GM23338 (cell line): ENCODE results near the gene GDF11. TPM values are rescaled to one million over a fixed set of nuclear protein-coding genes. Genes with fewer than 3 reads are reported as not detected.

ENCODE experiments used
- ATAC-seq: fragments of 200-7000 bp; cut with Tn5 transposase; 3 replicates; pipeline ENCODE4 v1.9.1; 2020
- DNase-seq: peaks from one replicate; pipeline ENCODE4 v3.0.0-alpha.2; 2015; ENCODE audit warnings: low spot score
- H2AFZ ChIP-seq: fragments of 200-600 bp; sonication (generic); 2 replicates; pipeline ENCODE4 v1.8.0; 2016; ENCODE audit warnings: antibody characterized with exemption, mild to moderate bottlenecking, moderate library complexity
- H3F3A ChIP-seq: fragments of 200-600 bp; sonication (generic); replicated peaks from 2 replicates; pipeline ENCODE4 v1.8.0; 2017; ENCODE audit warnings: antibody characterized with exemption, mixed run types, low read depth
- H3K27ac ChIP-seq: fragments of 200-600 bp; sonication (generic); 2 replicates; pipeline ENCODE4 v1.6.1; 2016; ENCODE audit warnings: low read depth
- H3K27me3 ChIP-seq: fragments of 200-600 bp; sonication (generic); 2 replicates; pipeline ENCODE4 v1.8.0; 2016; ENCODE audit warnings: mild to moderate bottlenecking, mixed run types, moderate library complexity; ENCODE audit not compliant: insufficient read depth
- H3K36me3 ChIP-seq: fragments of 200-600 bp; sonication (generic); 2 replicates; pipeline ENCODE4 v1.8.0; 2016; ENCODE audit warnings: mild to moderate bottlenecking; ENCODE audit not compliant: insufficient read depth
- H3K4me1 ChIP-seq: fragments of 200-600 bp; sonication (generic); 2 replicates; pipeline ENCODE4 v1.8.0; 2016; ENCODE audit warnings: mild to moderate bottlenecking, moderate library complexity; ENCODE audit not compliant: insufficient read depth
- H3K4me2 ChIP-seq: fragments of 200-600 bp; sonication (generic); 2 replicates; pipeline ENCODE4 v1.7.1; 2017; ENCODE audit warnings: mixed run types
- H3K4me3 ChIP-seq: fragments of 200-600 bp; sonication (generic); 2 replicates; pipeline ENCODE4 v1.6.1; 2016; ENCODE audit warnings: mixed run types
- H3K79me2 ChIP-seq: fragments of 200-600 bp; sonication (generic); replicated peaks from 2 replicates; pipeline ENCODE4 v1.8.0; 2017; ENCODE audit warnings: mild to moderate bottlenecking; ENCODE audit not compliant: insufficient read depth
- H3K9me2 ChIP-seq: fragments of 200-600 bp; sonication (generic); 2 replicates; pipeline ENCODE4 v1.8.0; 2017; ENCODE audit not compliant: insufficient read depth
- H4K20me1 ChIP-seq: fragments of 200-600 bp; sonication (generic); replicated peaks from 2 replicates; pipeline ENCODE4 v1.8.0; 2017; ENCODE audit warnings: mild to moderate bottlenecking; ENCODE audit not compliant: insufficient read depth
- H3K27ac Mint-ChIP-seq: 2 replicates; pipeline ENCODE4 v1.8.0; 2020; ENCODE audit warnings: inconsistent platforms, mild to moderate bottlenecking, moderate library complexity, mixed read lengths
- H3K27me3 Mint-ChIP-seq: 3 replicates; pipeline ENCODE4 v1.8.0; 2022; ENCODE audit warnings: low read depth, mild to moderate bottlenecking, moderate library complexity, mixed read lengths, inconsistent platforms; ENCODE audit not compliant: insufficient read depth, poor library complexity
- H3K36me3 Mint-ChIP-seq: 3 replicates; pipeline ENCODE4 v1.8.0; 2021; ENCODE audit warnings: low read depth, mild to moderate bottlenecking, inconsistent platforms, moderate library complexity, mixed read lengths
- H3K4me1 Mint-ChIP-seq: 3 replicates; pipeline ENCODE4 v1.8.0; 2020; ENCODE audit warnings: mild to moderate bottlenecking, inconsistent platforms, mixed read lengths
- H3K4me3 Mint-ChIP-seq: 3 replicates; pipeline ENCODE4 v1.8.0; 2021; ENCODE audit warnings: moderate library complexity, mild to moderate bottlenecking, inconsistent platforms, mixed read lengths
- H3K9me3 Mint-ChIP-seq: 3 replicates; pipeline ENCODE4 v1.8.0; 2020; ENCODE audit warnings: moderate library complexity, mild to moderate bottlenecking, inconsistent platforms, mixed read lengths
- CREB1 ChIP-seq: fragments of 250-450 bp; sonication (Bioruptor Pico); IDR thresholded peaks from 2 replicates; pipeline ENCODE4 v1.5.0; 2020; ENCODE audit warnings: low read depth, mild to moderate bottlenecking, moderate library complexity
- EZH2 ChIP-seq: fragments of 200-600 bp; sonication (generic); IDR thresholded peaks from one replicate; pipeline ENCODE4 v1.8.0; 2017; ENCODE audit warnings: antibody characterized with exemption, mild to moderate bottlenecking, low read depth; ENCODE audit not compliant: unreplicated experiment
- EZH2phosphoT487 ChIP-seq: fragments of 200-600 bp; sonication (generic); IDR thresholded peaks from one replicate; pipeline ENCODE4 v1.8.1; 2018; ENCODE audit warnings: antibody characterized with exemption; ENCODE audit not compliant: unreplicated experiment
- JUNB ChIP-seq: IDR thresholded peaks from one replicate; pipeline ENCODE4 v1.6.1; 2016; ENCODE audit warnings: antibody characterized with exemption; ENCODE audit not compliant: unreplicated experiment
- NANOG ChIP-seq: IDR thresholded peaks from 2 replicates; pipeline ENCODE4 v1.6.1; 2016; ENCODE audit warnings: antibody characterized with exemption, borderline replicate concordance
- POLR2AphosphoS5 ChIP-seq: IDR thresholded peaks from 2 replicates; pipeline ENCODE4 v1.6.1; 2016; ENCODE audit warnings: antibody characterized with exemption, low read depth
- REST ChIP-seq: IDR thresholded peaks from one replicate; pipeline ENCODE4 v1.6.1; 2018; ENCODE audit warnings: antibody characterized with exemption; ENCODE audit not compliant: unreplicated experiment
- STAT1 ChIP-seq: IDR thresholded peaks from one replicate; pipeline ENCODE4 v1.6.1; 2016; ENCODE audit warnings: antibody characterized with exemption; ENCODE audit not compliant: unreplicated experiment
- ZNF114 ChIP-seq: fragments of 250-450 bp; sonication (Bioruptor Pico); IDR thresholded peaks from 2 replicates; pipeline ENCODE4 v1.5.0; 2020; ENCODE audit warnings: mild to moderate bottlenecking, moderate library complexity
- ZNF331 ChIP-seq: fragments of 250-450 bp; sonication (Bioruptor Pico); IDR thresholded peaks from 2 replicates; pipeline ENCODE4 v1.5.0; 2020; ENCODE audit warnings: low read depth, mild to moderate bottlenecking, moderate library complexity
- polyA plus RNA-seq: library from polyadenylated mRNA; unstranded; fragments of >200 nt; fragmentation: Nextera tagmentation; extraction: Ambion mirVana; gene quantifications from 2 replicates; pipeline ENCODE4 v1.2.1, GENCODE V29; 2016
- total RNA-seq: library from RNA; depleted of rRNA; stranded (reverse); fragments of >200 nt; shearing (Covaris generic); gene quantifications from 2 replicates; pipeline ENCODE4 v1.2.3, GENCODE V29; 2014
- TF ChIP-seq, protein P1 (sequence below), 2 experiments: fragments of 200-600 bp in 1 of 2; sonication (generic) in 1 of 2; conservative IDR thresholded peaks; 2 replicates each; pipeline versions ENCODE4 v1.5.1 to v1.6.1; 2016 to 2017; ENCODE audit warnings: antibody characterized with exemption in 2 of 2, low read depth in 2 of 2, mild to moderate bottlenecking in 2 of 2, moderate library complexity in 1 of 2

GDF11 gene
- total and polyA plus RNA-seq, 2 experiments from 2014 or later = 3.7 to 12.5 TPM

DNA sequence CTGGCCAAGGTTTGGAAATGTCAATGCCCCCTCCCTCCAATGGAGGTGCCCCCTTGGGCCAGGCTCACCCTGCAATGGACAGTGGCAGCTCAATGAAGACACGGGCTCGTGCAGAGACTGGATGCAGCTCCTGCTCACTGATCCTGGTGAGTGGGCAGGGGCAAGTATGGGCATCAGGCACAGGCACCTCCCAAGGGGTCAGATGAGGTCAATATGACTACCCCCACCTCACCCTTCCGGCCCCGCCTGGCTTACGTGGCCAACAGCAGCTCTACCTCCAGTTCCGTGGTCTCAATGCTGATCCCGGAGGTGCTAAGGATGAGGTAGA, 48.8 kb upstream of the GDF11 start:
- no peaks in the 10 kb centered on the region for H3F3A ChIP-seq
- H3K4me3 ChIP-seq = no peak overlapping the region
- no peaks in the 10 kb centered on the region for H3K9me3 Mint-ChIP-seq
- no peaks in the 10 kb centered on the region for H3K36me3 ChIP-seq
- no peaks in the 10 kb centered on the region for H3K9me2 ChIP-seq
- no peak overlapping the region for H3K27ac ChIP-seq
- ATAC-seq = no peak
- H3K4me1 ChIP-seq = no peaks in the 10 kb centered on the region
- no peak overlapping the region for H3K4me3 Mint-ChIP-seq
- no peak overlapping the region for H2AFZ ChIP-seq
- TF ChIP-seq ZNF114 (no peak), NANOG (no peak), JUNB (no peak), REST (no peak), STAT1 (no peak), EZH2phosphoT487 (no peak), POLR2AphosphoS5 (no peak)
- TF ChIP-seq, protein P1, sequence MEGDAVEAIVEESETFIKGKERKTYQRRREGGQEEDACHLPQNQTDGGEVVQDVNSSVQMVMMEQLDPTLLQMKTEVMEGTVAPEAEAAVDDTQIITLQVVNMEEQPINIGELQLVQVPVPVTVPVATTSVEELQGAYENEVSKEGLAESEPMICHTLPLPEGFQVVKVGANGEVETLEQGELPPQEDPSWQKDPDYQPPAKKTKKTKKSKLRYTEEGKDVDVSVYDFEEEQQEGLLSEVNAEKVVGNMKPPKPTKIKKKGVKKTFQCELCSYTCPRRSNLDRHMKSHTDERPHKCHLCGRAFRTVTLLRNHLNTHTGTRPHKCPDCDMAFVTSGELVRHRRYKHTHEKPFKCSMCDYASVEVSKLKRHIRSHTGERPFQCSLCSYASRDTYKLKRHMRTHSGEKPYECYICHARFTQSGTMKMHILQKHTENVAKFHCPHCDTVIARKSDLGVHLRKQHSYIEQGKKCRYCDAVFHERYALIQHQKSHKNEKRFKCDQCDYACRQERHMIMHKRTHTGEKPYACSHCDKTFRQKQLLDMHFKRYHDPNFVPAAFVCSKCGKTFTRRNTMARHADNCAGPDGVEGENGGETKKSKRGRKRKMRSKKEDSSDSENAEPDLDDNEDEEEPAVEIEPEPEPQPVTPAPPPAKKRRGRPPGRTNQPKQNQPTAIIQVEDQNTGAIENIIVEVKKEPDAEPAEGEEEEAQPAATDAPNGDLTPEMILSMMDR (conservative IDR thresholded peaks at IDR 0.05; ENCODE audit: low read depth in 2 of 2) = no peak
- no peaks in the 10 kb centered on the region for H3K79me2 ChIP-seq
- peaks cover 28% of the 10 kb centered on the region for H3K36me3 Mint-ChIP-seq
- H3K27ac Mint-ChIP-seq = no peak overlapping the region
- no peak overlapping the region for H3K4me2 ChIP-seq
- H3K4me1 Mint-ChIP-seq = no peaks in the 10 kb centered on the region
- DNase-seq = no peak
- H3K27me3 Mint-ChIP-seq = peaks cover 8% of the 10 kb centered on the region
- no peaks in the 10 kb centered on the region for H3K27me3 ChIP-seq
- H4K20me1 ChIP-seq = no peaks in the 10 kb centered on the region

DNA sequence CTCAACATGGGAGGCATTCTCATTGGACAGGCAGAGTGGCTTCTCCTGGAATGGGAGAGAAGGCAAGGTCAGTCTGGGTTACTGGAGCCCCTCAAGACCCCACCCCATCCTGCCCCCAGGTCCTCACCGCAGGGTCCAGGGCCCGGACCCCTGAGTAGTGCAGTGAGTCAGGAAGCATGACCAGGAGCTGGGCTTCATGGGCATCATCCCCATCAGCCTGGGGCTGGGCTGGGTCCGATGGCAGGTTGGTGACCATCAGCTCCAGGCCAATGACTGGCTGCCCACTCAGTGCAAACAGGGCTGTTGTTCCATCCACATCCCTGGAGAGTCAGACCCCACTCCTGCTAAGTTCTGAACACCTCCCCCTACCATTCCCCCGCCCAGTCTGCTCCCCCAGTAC, 48.3 kb upstream of the GDF11 start:
- H3K27ac Mint-ChIP-seq = no peak overlapping the region
- Histone ChIP-seq H2AFZ (no peak overlapping the region), H3K9me2 (no peaks in the 10 kb centered on the region), H3K27ac (no peak overlapping the region), H3K4me2 (no peak overlapping the region), H3K36me3 (no peaks in the 10 kb centered on the region), H3K27me3 (no peaks in the 10 kb centered on the region), H3K4me1 (no peaks in the 10 kb centered on the region), H3K4me3 (no peak overlapping the region), H3F3A (no peaks in the 10 kb centered on the region), H4K20me1 (no peaks in the 10 kb centered on the region), H3K79me2 (no peaks in the 10 kb centered on the region)
- no peaks in the 10 kb centered on the region for H3K4me1 Mint-ChIP-seq
- peaks cover 28% of the 10 kb centered on the region for H3K36me3 Mint-ChIP-seq
- H3K27me3 Mint-ChIP-seq = peaks cover 11% of the 10 kb centered on the region
- H3K4me3 Mint-ChIP-seq = no peak overlapping the region
- ATAC-seq (no peak), DNase-seq (no peak)
- no peaks in the 10 kb centered on the region for H3K9me3 Mint-ChIP-seq
- TF ChIP-seq JUNB (no peak), EZH2phosphoT487 (no peak), EZH2 (no peak), CREB1 (no peak), ZNF114 (no peak), ZNF331 (no peak), REST (no peak), POLR2AphosphoS5 (no peak), NANOG (no peak)
- TF ChIP-seq, protein P1 (conservative IDR thresholded peaks at IDR 0.05; ENCODE audit: low read depth in 2 of 2) = no peak
